HepG2 (cell line): Measurements from ENCODE around the gene RARG. TPM values are rescaled to one million over a fixed set of nuclear protein-coding genes. Genes with fewer than 3 reads are reported as not detected.
A peak's percentile ranks its signal among the peaks of the same experiment; 100 is the strongest.

ENCODE experiments used
- ATAC-seq: fragments of 200-7000 bp; cut with Tn5 transposase; 3 replicates; pipeline ENCODE4 v1.9.1; 2020; ENCODE audit warnings: mild to moderate bottlenecking, moderate library complexity
- BruUV-seq: library from RNA; stranded (reverse); fragments of 400-500 nt; replicated peaks from 2 replicates; lab custom pipeline; 2021; lab: Mats Ljungman, UMichigan
- CTCF ChIA-PET: fragments of 300-600 bp; formaldehyde crosslinking; extraction: SDS; loops from one replicate; lab custom pipeline; 2021; ENCODE audit warnings: low total read pairs, inconsistent platforms, low intra/inter-chr PET ratio; lab: Yijun Ruan, JAX
- POLR2A ChIA-PET: fragments of 350-600 bp; sonication (Branson Sonifier 250); formaldehyde crosslinking; loops from one replicate; lab custom pipeline; 2020; ENCODE audit warnings: antibody characterized with exemption, inconsistent platforms; lab: Yijun Ruan, JAX
- DNase-seq: peaks from one replicate; pipeline ENCODE4 v3.0.0-alpha.2; 2015; ENCODE audit warnings: low spot score
- FAIRE-seq: peaks from 3 replicates; lab custom pipeline; 2011; peaks lifted over from hg19 to GRCh38; lab: Jason Lieb, UNC
- H2AFZ ChIP-seq: one replicate; pipeline ENCODE4 v1.6.1; 2011; ENCODE audit warnings: low read length, inconsistent platforms
- H3K27ac ChIP-seq: fragments of 300-600 bp; 3 replicates; pipeline ENCODE4 v1.8.0; 2011; ENCODE audit warnings: mixed run types, mild to moderate bottlenecking, mixed read lengths, low read length, inconsistent platforms; ENCODE audit not compliant: insufficient read depth; ENCODE audit errors: extremely low read length
- H3K27me3 ChIP-seq, 2 experiments: fragments of 200-600 bp in 1 of 2; 2 replicates in 1 of 2; 3 replicates in 1 of 2; pipeline versions ENCODE4 v1.6.0 to v1.8.0; 2011; ENCODE audit warnings: low read length in 2 of 2, mild to moderate bottlenecking in 2 of 2, moderate library complexity in 2 of 2, inconsistent platforms in 1 of 2; ENCODE audit not compliant: insufficient read depth in 2 of 2, control insufficient read depth in 1 of 2
- H3K36me3 ChIP-seq, 2 experiments: fragments of 200-600 bp in 1 of 2; replicated peaks in 1 of 2; 2 replicates in 1 of 2; 3 replicates in 1 of 2; pipeline versions ENCODE4 v1.5.1 to v1.8.0; 2011; ENCODE audit warnings: low read length in 2 of 2, inconsistent platforms in 1 of 2; ENCODE audit not compliant: insufficient read depth in 2 of 2, control insufficient read depth in 1 of 2
- H3K4me1 ChIP-seq: 2 replicates; pipeline ENCODE4 v1.5.1; 2012; ENCODE audit warnings: low read length, inconsistent platforms; ENCODE audit not compliant: insufficient read depth
- H3K4me2 ChIP-seq: 2 replicates; pipeline ENCODE4 v1.6.0; 2011; ENCODE audit warnings: low read depth, low read length, inconsistent platforms
- H3K4me3 ChIP-seq, 3 experiments: fragments of 200-600 bp in 1 of 3; sonication (generic), shearing (Covaris generic) in 1 of 3; replicated peaks in 1 of 3; 2 replicates each; pipeline ENCODE4 v1.5.1; 2011 to 2016; ENCODE audit warnings: low read length in 3 of 3, inconsistent platforms in 2 of 3, low read depth in 2 of 3, mild to moderate bottlenecking in 2 of 3, control low read depth in 1 of 3, mixed read lengths in 1 of 3; ENCODE audit not compliant: insufficient read depth in 1 of 3
- H3K79me2 ChIP-seq: one replicate; pipeline ENCODE4 v1.6.1; 2011; ENCODE audit warnings: low read length, inconsistent platforms; ENCODE audit not compliant: insufficient read depth
- H3K9ac ChIP-seq: 2 replicates; pipeline ENCODE4 v1.6.0; 2011; ENCODE audit warnings: mild to moderate bottlenecking, low read depth, low read length, inconsistent platforms; ENCODE audit not compliant: insufficient read depth
- H3K9me3 ChIP-seq: 2 replicates; pipeline ENCODE4 v1.5.1; 2012; ENCODE audit warnings: mild to moderate bottlenecking, low read length
- H4K20me1 ChIP-seq: 2 replicates; pipeline ENCODE4 v1.6.0; 2011; ENCODE audit warnings: inconsistent platforms, mild to moderate bottlenecking, low read length, moderate library complexity; ENCODE audit not compliant: insufficient read depth
- GZF1 ChIP-seq: sonication (generic); formaldehyde crosslinking; IDR thresholded peaks from 2 replicates; pipeline ENCODE4 v1.5.1; 2020; ENCODE audit warnings: mild to moderate bottlenecking, missing genetic modification reagents
- MEIS2 ChIP-seq: sonication (generic); formaldehyde crosslinking; IDR thresholded peaks from 2 replicates; pipeline ENCODE4 v1.9.0; 2021; ENCODE audit warnings: mild to moderate bottlenecking, missing genetic modification reagents
- PTBP1 ChIP-seq: fragments of 200-400 bp; formaldehyde crosslinking; IDR thresholded peaks from 2 replicates; pipeline ENCODE4 v1.6.1; 2018; ENCODE audit warnings: low read length, low read depth; ENCODE audit not compliant: poor library complexity, severe bottlenecking
- SMYD3 ChIP-seq: sonication (generic); formaldehyde crosslinking; IDR thresholded peaks from 2 replicates; pipeline ENCODE4 v1.8.1; 2023; ENCODE audit warnings: mild to moderate bottlenecking, missing genetic modification reagents
- SP2 ChIP-seq: sonication (generic); formaldehyde crosslinking; IDR thresholded peaks from 2 replicates; pipeline ENCODE4 v1.5.1; 2020; ENCODE audit warnings: mild to moderate bottlenecking, missing genetic modification reagents
- SUZ12 ChIP-seq: fragments of 150-350 bp; IDR thresholded peaks from 2 replicates; pipeline ENCODE4 v1.6.1; 2014; ENCODE audit warnings: low read depth, low read length
- ZKSCAN1 ChIP-seq: fragments of 150-350 bp; IDR thresholded peaks from 2 replicates; pipeline ENCODE4 v1.6.1; 2014; ENCODE audit warnings: low read length
- ZMYM2 ChIP-seq: sonication (generic); formaldehyde crosslinking; IDR thresholded peaks from 2 replicates; pipeline ENCODE4 v1.8.0; 2022; ENCODE audit warnings: mild to moderate bottlenecking, missing genetic modification reagents
- ZNF17 ChIP-seq: sonication (generic); formaldehyde crosslinking; IDR thresholded peaks from 2 replicates; pipeline ENCODE4 v1.5.0; 2020; ENCODE audit warnings: mild to moderate bottlenecking, missing genetic modification reagents
- ZNF687 ChIP-seq: sonication (generic); formaldehyde crosslinking; IDR thresholded peaks from 2 replicates; pipeline ENCODE4 v1.5.1; 2020; ENCODE audit warnings: mild to moderate bottlenecking, missing genetic modification reagents, moderate library complexity
- ZNF782 ChIP-seq: sonication (generic); formaldehyde crosslinking; IDR thresholded peaks from 2 replicates; pipeline ENCODE4 v1.4.0; 2020; ENCODE audit warnings: missing genetic modification reagents, mild to moderate bottlenecking, borderline replicate concordance
- ZZZ3 ChIP-seq: sonication (generic); formaldehyde crosslinking; IDR thresholded peaks from 2 replicates; pipeline ENCODE4 v1.4.0; 2020; ENCODE audit warnings: missing genetic modification reagents, mild to moderate bottlenecking, borderline replicate concordance
- WGBS: methylation state at CpG from one replicate; pipeline ENCODE4 v1.1.6; 2017; ENCODE audit warnings: low lambda C conversion rate; 5-methylcytosine and 5-hydroxymethylcytosine counted together
- in situ Hi-C: cut with HindIII; loops from 2 replicates; pipeline ENCODE4 v1.10.0; 2017; ENCODE audit warnings: low pct_unique_long_range_greater_than_20kb; ENCODE audit not compliant: extremely low pct_ligation_motif_present
- intact Hi-C: fragments of 100-400 bp; cut with micrococcal nuclease; formaldehyde crosslinking; loops from one replicate; pipeline ENCODE4 v1.10.0; 2022; ENCODE audit not compliant: unreplicated experiment
- polyA plus RNA-seq, 8 experiments: library from polyadenylated mRNA; depleted of rRNA in 3 of 8; stranded (reverse) in 7 of 8; unstranded in 1 of 8; fragments of >200 nt; fragmentation: Illumina TruSeq in 4 of 8; extraction: Trizol in 4 of 8; gene quantifications; 2 replicates each; pipeline versions ENCODE4 v1.2.1 to v1.2.3, GENCODE V29; 2011 to 2016; ENCODE audit warnings: low read depth in 4 of 8, missing spikeins in 1 of 8, mixed read lengths in 1 of 8; ENCODE audit not compliant: insufficient read depth in 1 of 8
- total RNA-seq, 5 experiments: library from RNA; depleted of rRNA; stranded (reverse); fragments of >200 nt; fragmentation: Illumina TruSeq; extraction: Trizol; gene quantifications; 2 replicates each; pipeline ENCODE4 v1.2.3, GENCODE V29; 2016; ENCODE audit warnings: low read depth in 1 of 5
- TF ChIP-seq, protein P1 (sequence below): sonication (generic); formaldehyde crosslinking; IDR thresholded peaks from 2 replicates; pipeline ENCODE4 v1.5.0; 2020; ENCODE audit warnings: mild to moderate bottlenecking, missing genetic modification reagents
- TF ChIP-seq, protein P2 (sequence below): sonication (generic); formaldehyde crosslinking; IDR thresholded peaks from 2 replicates; pipeline ENCODE4 v1.4.0; 2020; ENCODE audit warnings: mild to moderate bottlenecking, missing genetic modification reagents

Gene RARG
- total and polyA plus RNA-seq, 2 of the 13 experiments (the other 11 are each of a cell fraction or from before 2014, with no cell fraction given), result 0.77 to 1.5 TPM

GRCh38 chr12:53181935-53182334 lies 50.1 kb downstream of the RARG start (continued):
- TF ChIP-seq, protein P1, sequence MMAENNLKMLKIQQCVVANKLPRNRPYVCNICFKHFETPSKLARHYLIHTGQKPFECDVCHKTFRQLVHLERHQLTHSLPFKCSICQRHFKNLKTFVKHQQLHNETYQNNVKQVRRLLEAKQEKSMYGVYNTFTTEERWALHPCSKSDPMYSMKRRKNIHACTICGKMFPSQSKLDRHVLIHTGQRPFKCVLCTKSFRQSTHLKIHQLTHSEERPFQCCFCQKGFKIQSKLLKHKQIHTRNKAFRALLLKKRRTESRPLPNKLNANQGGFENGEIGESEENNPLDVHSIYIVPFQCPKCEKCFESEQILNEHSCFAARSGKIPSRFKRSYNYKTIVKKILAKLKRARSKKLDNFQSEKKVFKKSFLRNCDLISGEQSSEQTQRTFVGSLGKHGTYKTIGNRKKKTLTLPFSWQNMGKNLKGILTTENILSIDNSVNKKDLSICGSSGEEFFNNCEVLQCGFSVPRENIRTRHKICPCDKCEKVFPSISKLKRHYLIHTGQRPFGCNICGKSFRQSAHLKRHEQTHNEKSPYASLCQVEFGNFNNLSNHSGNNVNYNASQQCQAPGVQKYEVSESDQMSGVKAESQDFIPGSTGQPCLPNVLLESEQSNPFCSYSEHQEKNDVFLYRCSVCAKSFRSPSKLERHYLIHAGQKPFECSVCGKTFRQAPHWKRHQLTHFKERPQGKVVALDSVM (CRISPR knock-in tag), result no peak
- 0 out of 2 replicates have a peak, but pooled peaks have one; percentile 29 for TF ChIP-seq ZNF782
- TF ChIP-seq ZNF17, result no peak
- 0 out of 2 replicates have a peak, but pooled peaks have one; percentile 23 for TF ChIP-seq ZMYM2 (CRISPR knock-in tag)
- TF ChIP-seq, all 625 proteins: peak for 3

DNA sequence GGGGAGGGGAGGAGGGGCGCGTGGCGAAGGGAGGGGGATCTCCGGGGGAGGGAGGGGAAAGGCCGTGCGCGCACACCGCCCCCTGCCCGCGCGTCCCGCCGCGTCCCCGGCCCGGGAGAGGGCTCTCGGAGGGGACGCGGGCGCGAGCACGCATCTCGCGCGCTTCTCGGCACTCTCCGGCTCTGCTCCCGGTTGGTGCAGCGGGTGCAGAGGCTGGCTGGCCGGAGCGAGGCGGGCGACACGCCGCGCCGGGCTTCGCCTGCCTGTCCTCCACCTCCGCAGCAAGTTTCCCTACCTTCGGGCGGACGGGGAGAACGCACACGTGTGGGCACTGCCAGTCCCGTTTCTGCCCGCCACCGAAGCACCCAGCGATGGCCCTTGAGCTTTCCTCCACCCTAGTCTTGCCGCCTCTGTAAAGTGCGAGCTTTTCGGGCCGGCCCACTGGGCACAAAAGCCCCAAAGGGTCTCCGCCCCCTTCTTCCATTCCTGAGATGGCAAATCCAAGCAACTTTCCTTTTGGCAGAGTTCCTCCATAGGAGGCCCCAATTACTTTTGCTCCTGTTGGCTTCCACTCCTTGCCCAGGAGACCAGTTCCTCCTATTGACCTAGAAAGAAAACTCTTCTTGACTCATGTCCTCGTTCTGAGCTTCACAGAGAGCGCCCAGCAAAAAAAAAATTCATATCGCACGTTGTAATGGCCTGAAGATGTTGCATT lies 50.9 kb downstream of the RARG start:
- peaks cover 13 to 40% of the 10 kb centered on the region in 2 experiments for H3K36me3 ChIP-seq
- intact Hi-C loops (loop anchor here (1.0 kb wide), 1 partner anchor 9 kb away; no protein-coding TSS in a partner anchor), in situ Hi-C loops (no loop called here)
- H3K4me3 ChIP-seq, result peak overlapping the region; percentile 58 to 93 (median 82)
- no TSS peak for BruUV-seq
- peak overlapping the region; percentile 80 for H3K4me2 ChIP-seq
- H3K4me1 ChIP-seq, result peaks cover 52% of the 10 kb centered on the region
- DNase-seq (peak; percentile 71), FAIRE-seq (no peak), ATAC-seq (peak; percentile 87)
- peaks cover 32% of the 10 kb centered on the region for H3K79me2 ChIP-seq
- POLR2A ChIA-PET, result interaction anchor here (0.6 to 3.3 kb wide), 26 partner anchors 10 to 320 kb away, joined by 3 to 34 read pairs (median 5); partner anchors contain the start of genes AAAS, EIF4B, ESPL1 and MYG1
- no peaks in the 10 kb centered on the region for H3K9me3 ChIP-seq
- H3K27ac ChIP-seq, result peak overlapping the region; percentile 91
- H4K20me1 ChIP-seq, result peaks cover 15% of the 10 kb centered on the region
- peak overlapping the region; percentile 85 for H3K9ac ChIP-seq
- no peaks in the 10 kb centered on the region; a peak in 1 of 5 replicates for H3K27me3 ChIP-seq
- WGBS, result 28% methylated on average over 4 of the region's 57 CpGs
- CTCF ChIA-PET, result no interaction called here
- H2AFZ ChIP-seq, result no peak overlapping the region
- TF ChIP-seq ZKSCAN1 (no peak), SP2 (CRISPR knock-in tag) (no peak; the same call in 1 of the 2 replicates), GZF1 (CRISPR knock-in tag) (no peak), MEIS2 (CRISPR knock-in tag) (no peak), ZZZ3 (CRISPR knock-in tag) (no peak), SMYD3 (CRISPR knock-in tag) (no peak), SUZ12 (no peak), ZNF687 (CRISPR knock-in tag) (peak; percentile 71), PTBP1 (no peak)
- TF ChIP-seq, protein P2, sequence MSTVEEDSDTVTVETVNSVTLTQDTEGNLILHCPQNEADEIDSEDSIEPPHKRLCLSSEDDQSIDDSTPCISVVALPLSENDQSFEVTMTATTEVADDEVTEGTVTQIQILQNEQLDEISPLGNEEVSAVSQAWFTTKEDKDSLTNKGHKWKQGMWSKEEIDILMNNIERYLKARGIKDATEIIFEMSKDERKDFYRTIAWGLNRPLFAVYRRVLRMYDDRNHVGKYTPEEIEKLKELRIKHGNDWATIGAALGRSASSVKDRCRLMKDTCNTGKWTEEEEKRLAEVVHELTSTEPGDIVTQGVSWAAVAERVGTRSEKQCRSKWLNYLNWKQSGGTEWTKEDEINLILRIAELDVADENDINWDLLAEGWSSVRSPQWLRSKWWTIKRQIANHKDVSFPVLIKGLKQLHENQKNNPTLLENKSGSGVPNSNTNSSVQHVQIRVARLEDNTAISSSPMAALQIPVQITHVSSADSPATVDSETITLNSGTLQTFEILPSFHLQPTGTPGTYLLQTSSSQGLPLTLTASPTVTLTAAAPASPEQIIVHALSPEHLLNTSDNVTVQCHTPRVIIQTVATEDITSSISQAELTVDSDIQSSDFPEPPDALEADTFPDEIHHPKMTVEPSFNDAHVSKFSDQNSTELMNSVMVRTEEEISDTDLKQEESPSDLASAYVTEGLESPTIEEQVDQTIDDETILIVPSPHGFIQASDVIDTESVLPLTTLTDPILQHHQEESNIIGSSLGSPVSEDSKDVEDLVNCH (CRISPR knock-in tag), result no peak
